ENCODE data around the gene HLA-E. TPM values are rescaled to one million over a fixed set of nuclear protein-coding genes. Genes with fewer than 3 reads are reported as not detected.

HLA-E gene
- total RNA-seq, 1 experiment from 2014 or later = 47.0 TPM

- Mint-ChIP-seq H3K27ac (ENCODE audit: unreplicated experiment) (no peak overlapping the region), H3K27me3 (ENCODE audit: insufficient read depth, unreplicated experiment) (no peaks in the 10 kb centered on the region), H3K9me3 (ENCODE audit: unreplicated experiment) (no peaks in the 10 kb centered on the region), H3K4me3 (ENCODE audit: unreplicated experiment) (no peak overlapping the region), H3K4me1 (ENCODE audit: low read depth, unreplicated experiment) (peaks cover 21% of the 10 kb centered on the region), H3K36me3 (ENCODE audit: insufficient read depth, unreplicated experiment) (no peaks in the 10 kb centered on the region)
- POLR2A ChIA-PET = no interaction called here
- intact Hi-C loops (cut with micrococcal nuclease; ENCODE audit: unreplicated experiment) = no loop called here
- Histone ChIP-seq H3K4me3 (ENCODE audit: low read depth, low read length) (no peak overlapping the region), H3K27me3 (replicated peaks; ENCODE audit: control insufficient read depth, insufficient read depth, low read length) (no peaks in the 10 kb centered on the region), H3K36me3 (ENCODE audit: control insufficient read depth, insufficient read depth, low read length) (no peaks in the 10 kb centered on the region), H3K4me1 (no peaks in the 10 kb centered on the region; the same call in 1 of the 2 replicates), H3K9me3 (no peaks in the 10 kb centered on the region)
- no peak for DNase-seq
- CTCF ChIA-PET = no interaction called here
- BruUV-seq (replicated peaks) = no TSS peak
- TF ChIP-seq CTCF (IDR thresholded peaks at IDR 0.05; ENCODE audit: insufficient read depth in 1 of 2, low read depth in 1 of 2, low read length in 1 of 2, severe bottlenecking in 1 of 2, unreplicated experiment in 1 of 2) = no peak
These were observed 48.6 kb downstream of the HLA-E start for GRCh38 chr6:30537931-30538330.

GRCh38 chr6:30541515-30542403, 52.5 kb downstream of the HLA-E start:
- Mint-ChIP-seq H3K9me3 (ENCODE audit: unreplicated experiment) (no peaks in the 10 kb centered on the region), H3K36me3 (ENCODE audit: insufficient read depth, unreplicated experiment) (peaks cover 5% of the 10 kb centered on the region), H3K27me3 (ENCODE audit: insufficient read depth, unreplicated experiment) (no peaks in the 10 kb centered on the region), H3K4me3 (ENCODE audit: unreplicated experiment) (peak overlapping the region; percentile 69), H3K27ac (ENCODE audit: unreplicated experiment) (peak overlapping the region; percentile 4), H3K4me1 (ENCODE audit: low read depth, unreplicated experiment) (peaks cover 16% of the 10 kb centered on the region)
- Histone ChIP-seq H3K9me3 (no peaks in the 10 kb centered on the region), H3K4me1 (no peaks in the 10 kb centered on the region), H3K36me3 (ENCODE audit: control insufficient read depth, insufficient read depth, low read length) (no peaks in the 10 kb centered on the region; the same call in 1 of the 2 replicates), H3K4me3 (ENCODE audit: low read depth, low read length) (peak overlapping the region; percentile 32), H3K27me3 (replicated peaks; ENCODE audit: control insufficient read depth, insufficient read depth, low read length) (no peaks in the 10 kb centered on the region)
- no TSS peak for BruUV-seq (replicated peaks)
- TF ChIP-seq CTCF (IDR thresholded peaks at IDR 0.05; ENCODE audit: insufficient read depth in 1 of 2, low read depth in 1 of 2, low read length in 1 of 2, severe bottlenecking in 1 of 2, unreplicated experiment in 1 of 2) = peak; percentile 90 to 97
- intact Hi-C loops (cut with micrococcal nuclease; ENCODE audit: unreplicated experiment) = loop anchor here (1.0 kb wide), 1 partner anchor 56 kb away; no protein-coding TSS in a partner anchor
- ChIA-PET CTCF (interaction anchor here (0.6 to 2.4 kb wide), 16 partner anchors 10 to 546 kb away, joined by 3 to 26 read pairs (median 5); partner anchors contain the start of genes ABCF1 and PRR3), POLR2A (no interaction called here)
- peak; percentile 75 for DNase-seq

GRCh38 chr6:30542404-30542725, 53.1 kb downstream of the HLA-E start:
- H3K36me3 Mint-ChIP-seq (ENCODE audit: insufficient read depth, unreplicated experiment) = peaks cover 5% of the 10 kb centered on the region
- intact Hi-C loops (cut with micrococcal nuclease; ENCODE audit: unreplicated experiment) = no loop called here
- POLR2A ChIA-PET = no interaction called here

More at GRCh38 chr6:30542404-30542725, 53.1 kb downstream of the HLA-E start:
- peak overlapping the region; percentile 69 for H3K4me3 Mint-ChIP-seq (ENCODE audit: unreplicated experiment)
- no peak overlapping the region for H3K4me3 ChIP-seq (ENCODE audit: low read depth, low read length)
- peaks cover 16% of the 10 kb centered on the region for H3K4me1 Mint-ChIP-seq (ENCODE audit: low read depth, unreplicated experiment)
- TF ChIP-seq CTCF (IDR thresholded peaks at IDR 0.05; ENCODE audit: insufficient read depth in 1 of 2, low read depth in 1 of 2, low read length in 1 of 2, severe bottlenecking in 1 of 2, unreplicated experiment in 1 of 2) = no peak
- no TSS peak for BruUV-seq (replicated peaks)
- H3K27me3 Mint-ChIP-seq (ENCODE audit: insufficient read depth, unreplicated experiment) = no peaks in the 10 kb centered on the region
- H3K27ac Mint-ChIP-seq (ENCODE audit: unreplicated experiment) = no peak overlapping the region
- no peaks in the 10 kb centered on the region for H3K4me1 ChIP-seq
- no peaks in the 10 kb centered on the region for H3K9me3 Mint-ChIP-seq (ENCODE audit: unreplicated experiment)
- no peaks in the 10 kb centered on the region; the same call in 1 of the 2 replicates for H3K36me3 ChIP-seq (ENCODE audit: control insufficient read depth, insufficient read depth, low read length)
- no peaks in the 10 kb centered on the region for H3K27me3 ChIP-seq (replicated peaks; ENCODE audit: control insufficient read depth, insufficient read depth, low read length)
- no peaks in the 10 kb centered on the region for H3K9me3 ChIP-seq
- CTCF ChIA-PET = interaction anchor here (0.6 to 2.4 kb wide), 8 partner anchors 12 to 545 kb away, joined by 3 to 26 read pairs (median 6); partner anchors contain the start of gene PRR3
- DNase-seq = no peak
